ENCODE measurements around the gene PPP1R37. TPM values are rescaled to one million over a fixed set of nuclear protein-coding genes. Genes with fewer than 3 reads are reported as not detected.

PPP1R37 gene
- total RNA-seq, 1 experiment from 2014 or later = 33.6 TPM

DNA sequence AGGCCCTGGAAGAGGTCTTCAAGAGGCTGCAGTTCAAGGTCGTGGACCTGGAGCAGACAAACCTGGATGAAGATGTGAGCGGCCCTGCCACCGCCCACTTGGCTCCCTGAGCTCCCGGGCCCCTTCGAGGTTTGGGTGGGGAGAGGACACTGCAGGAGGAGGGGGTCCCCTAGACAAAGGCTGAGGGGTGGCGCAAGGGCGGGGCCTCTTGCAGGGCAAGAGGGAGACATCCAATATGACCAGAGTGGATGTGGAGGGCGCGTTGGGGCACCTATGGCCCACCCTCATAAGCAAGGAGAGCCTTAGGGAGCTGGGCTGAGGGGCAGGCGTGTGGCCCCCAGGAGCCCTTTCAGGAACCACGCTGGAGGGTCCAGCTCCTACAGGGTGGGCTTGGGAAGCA is 47.6 kb downstream of the PPP1R37 start:
- H3K27ac ChIP-seq (ENCODE audit: insufficient read length, low read depth, low read length) = no peak overlapping the region
- no peaks in the 10 kb centered on the region for H4K20me1 ChIP-seq (ENCODE audit: control insufficient read depth, insufficient read depth, insufficient read length)
- H4K8ac ChIP-seq (replicated peaks; ENCODE audit: insufficient read length, low read depth, low read length) = no peak overlapping the region
- no peak overlapping the region for H2BK5ac ChIP-seq (ENCODE audit: insufficient read length, low read length)
- no peak overlapping the region for H4K5ac ChIP-seq (ENCODE audit: insufficient read length, low read depth, low read length)
- no peaks in the 10 kb centered on the region for H3K4me1 ChIP-seq (ENCODE audit: insufficient read depth, low read length)
- H3K14ac ChIP-seq (ENCODE audit: insufficient read depth, low read length) = no peak overlapping the region; the same call in 1 of the 2 replicates
- H2BK12ac ChIP-seq (ENCODE audit: insufficient read length, low read depth, low read length) = no peak overlapping the region
- H3K9me3 ChIP-seq (ENCODE audit: control insufficient read depth, low read depth, low read length) = no peaks in the 10 kb centered on the region
- no peak overlapping the region for H3K9ac ChIP-seq (ENCODE audit: extremely low read depth, insufficient read length, low read length)
- no peaks in the 10 kb centered on the region for H3K79me1 ChIP-seq (ENCODE audit: insufficient read depth, low read depth, low read length, poor library complexity, severe bottlenecking)
- no peak overlapping the region for H3K4me2 ChIP-seq (ENCODE audit: insufficient read depth, insufficient read length, low read length)
- no CpG with 5 or more reads among the region's 11 CpGs for WGBS (ENCODE audit: extremely low coverage, insufficient read length, low lambda C conversion rate)
- H3K4ac ChIP-seq (ENCODE audit: low read depth, low read length) = no peak overlapping the region
- H2BK15ac ChIP-seq (ENCODE audit: low read depth, low read length) = no peak overlapping the region
- Mint-ChIP-seq H3K27me3 (ENCODE audit: low read depth) (no peaks in the 10 kb centered on the region), H3K27ac (peak overlapping the region in 1 of 3 experiments; percentile 90; a peak in 1 of 7 replicates), H3K9me3 (no peaks in the 10 kb centered on the region), H3K36me3 (ENCODE audit: insufficient read depth in 1 of 3, low read depth in 3 of 3) (peaks cover 10 to 27% (median 25%) of the 10 kb centered on the region in 3 experiments; a peak in 6 of 7 replicates), H3K4me3 (no peak overlapping the region), H3K4me1 (peaks cover 23 to 24% of the 10 kb centered on the region in 2 experiments)
- no peak overlapping the region for H3K56ac ChIP-seq (ENCODE audit: insufficient read length, low read depth, low read length)
- no peak overlapping the region for H3K18ac ChIP-seq (ENCODE audit: insufficient read length, low read depth, low read length)
- no peak overlapping the region for H3T11ph ChIP-seq (ENCODE audit: low read length)
- no peak overlapping the region for H2BK20ac ChIP-seq (ENCODE audit: low read depth, low read length, poor library complexity, severe bottlenecking)
- no peaks in the 10 kb centered on the region for H3K79me2 ChIP-seq (ENCODE audit: insufficient read depth, low read length)
- H4K91ac ChIP-seq (ENCODE audit: insufficient read length, low read depth, low read length) = no peak overlapping the region
- TF ChIP-seq, protein P1, sequence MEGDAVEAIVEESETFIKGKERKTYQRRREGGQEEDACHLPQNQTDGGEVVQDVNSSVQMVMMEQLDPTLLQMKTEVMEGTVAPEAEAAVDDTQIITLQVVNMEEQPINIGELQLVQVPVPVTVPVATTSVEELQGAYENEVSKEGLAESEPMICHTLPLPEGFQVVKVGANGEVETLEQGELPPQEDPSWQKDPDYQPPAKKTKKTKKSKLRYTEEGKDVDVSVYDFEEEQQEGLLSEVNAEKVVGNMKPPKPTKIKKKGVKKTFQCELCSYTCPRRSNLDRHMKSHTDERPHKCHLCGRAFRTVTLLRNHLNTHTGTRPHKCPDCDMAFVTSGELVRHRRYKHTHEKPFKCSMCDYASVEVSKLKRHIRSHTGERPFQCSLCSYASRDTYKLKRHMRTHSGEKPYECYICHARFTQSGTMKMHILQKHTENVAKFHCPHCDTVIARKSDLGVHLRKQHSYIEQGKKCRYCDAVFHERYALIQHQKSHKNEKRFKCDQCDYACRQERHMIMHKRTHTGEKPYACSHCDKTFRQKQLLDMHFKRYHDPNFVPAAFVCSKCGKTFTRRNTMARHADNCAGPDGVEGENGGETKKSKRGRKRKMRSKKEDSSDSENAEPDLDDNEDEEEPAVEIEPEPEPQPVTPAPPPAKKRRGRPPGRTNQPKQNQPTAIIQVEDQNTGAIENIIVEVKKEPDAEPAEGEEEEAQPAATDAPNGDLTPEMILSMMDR (conservative IDR thresholded peaks at IDR 0.05) = no peak
- H3K27me3 ChIP-seq (ENCODE audit: insufficient read depth, low read length) = no peaks in the 10 kb centered on the region
- H2AK5ac ChIP-seq (ENCODE audit: insufficient read length, low read length) = no peak overlapping the region
- no peak overlapping the region for H2AFZ ChIP-seq (ENCODE audit: low read length)
- H2BK120ac ChIP-seq (ENCODE audit: low read depth, low read length, poor library complexity, severe bottlenecking) = no peak overlapping the region
- no peak for DNase-seq
- H3K23ac ChIP-seq (ENCODE audit: insufficient read length, low read depth, low read length) = no peak overlapping the region
- H3K23me2 ChIP-seq (ENCODE audit: insufficient read length, low read depth, low read length, poor library complexity, severe bottlenecking) = no peaks in the 10 kb centered on the region

Measured in H9 (cell line).